Activated CD4-positive, alpha-beta memory T cell treated with anti-CD3 and anti-CD28 coated beads, Interleukin-2, amount 10 ng/mL, durations not matched to agents 7 days and 5 days (primary cell): ENCODE measurements around the gene TMEM235. TPM values are rescaled to one million over a fixed set of nuclear protein-coding genes. Genes with fewer than 3 reads are reported as not detected.

Source experiments
- CTCF ChIA-PET: fragments of 350-600 bp; sonication (Branson Sonifier 250); formaldehyde crosslinking; loops from one replicate; lab custom pipeline; 2021; ENCODE audit warnings: antibody characterized with exemption, inconsistent platforms; lab: Charles Lee
- POLR2A ChIA-PET: fragments of 350-600 bp; sonication (Branson Sonifier 250); formaldehyde crosslinking; loops from one replicate; lab custom pipeline; 2021; ENCODE audit warnings: antibody characterized with exemption; lab: Charles Lee
- DNase-seq: peaks from one replicate; pipeline ENCODE4 v3.0.0-alpha.2; 2020
- H3K27ac Mint-ChIP-seq: one replicate; pipeline ENCODE4 v1.8.0; 2021; ENCODE audit warnings: mild to moderate bottlenecking, mixed read lengths
- H3K27me3 Mint-ChIP-seq: one replicate; pipeline ENCODE4 v1.8.0; 2021; ENCODE audit warnings: mixed read lengths
- H3K36me3 Mint-ChIP-seq: one replicate; pipeline ENCODE4 v1.8.0; 2021; ENCODE audit warnings: low read depth, mixed read lengths
- H3K4me1 Mint-ChIP-seq: one replicate; pipeline ENCODE4 v1.8.0; 2021; ENCODE audit warnings: mixed read lengths
- H3K4me3 Mint-ChIP-seq: one replicate; pipeline ENCODE4 v1.8.0; 2021; ENCODE audit warnings: mild to moderate bottlenecking, mixed read lengths
- H3K9me3 Mint-ChIP-seq: one replicate; pipeline ENCODE4 v1.8.0; 2021; ENCODE audit warnings: mixed read lengths
- total RNA-seq, 2 experiments: library from RNA; stranded (reverse); gene quantifications; one replicate each; pipeline ENCODE4 v1.2.3, GENCODE V29; 2021

TMEM235 gene
- total RNA-seq, 2 experiments from 2014 or later: not detected

DNA sequence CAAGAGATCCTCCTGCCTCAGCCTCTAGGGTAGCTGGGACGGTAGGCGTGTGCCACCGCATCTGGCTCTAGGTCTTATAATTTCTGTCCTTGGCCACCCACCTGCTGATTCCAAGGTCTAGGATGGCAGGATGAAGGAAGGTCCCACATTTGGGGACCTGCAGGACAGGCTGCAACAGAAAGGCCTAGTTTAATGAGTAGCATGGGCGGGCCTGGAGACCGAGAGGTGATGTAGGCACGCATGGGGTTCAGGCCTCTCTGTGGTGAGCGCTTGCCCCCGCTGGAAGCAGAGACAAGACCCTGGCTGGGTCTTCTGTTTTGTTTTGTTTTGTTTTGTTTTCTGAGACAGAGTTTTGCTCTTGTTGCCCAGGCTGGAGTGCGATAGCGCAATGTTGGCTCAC lies 33.7 kb downstream of the TMEM235 start:
- DNase-seq: no peak
- H3K4me3 Mint-ChIP-seq: no peak overlapping the region
- H3K27me3 Mint-ChIP-seq: no peaks in the 10 kb centered on the region
- peaks cover 32% of the 10 kb centered on the region for H3K4me1 Mint-ChIP-seq
- ChIA-PET POLR2A (no interaction called here), CTCF (no interaction called here)
- H3K36me3 Mint-ChIP-seq: no peaks in the 10 kb centered on the region
- no peak overlapping the region for H3K27ac Mint-ChIP-seq
- H3K9me3 Mint-ChIP-seq: no peaks in the 10 kb centered on the region

DNA sequence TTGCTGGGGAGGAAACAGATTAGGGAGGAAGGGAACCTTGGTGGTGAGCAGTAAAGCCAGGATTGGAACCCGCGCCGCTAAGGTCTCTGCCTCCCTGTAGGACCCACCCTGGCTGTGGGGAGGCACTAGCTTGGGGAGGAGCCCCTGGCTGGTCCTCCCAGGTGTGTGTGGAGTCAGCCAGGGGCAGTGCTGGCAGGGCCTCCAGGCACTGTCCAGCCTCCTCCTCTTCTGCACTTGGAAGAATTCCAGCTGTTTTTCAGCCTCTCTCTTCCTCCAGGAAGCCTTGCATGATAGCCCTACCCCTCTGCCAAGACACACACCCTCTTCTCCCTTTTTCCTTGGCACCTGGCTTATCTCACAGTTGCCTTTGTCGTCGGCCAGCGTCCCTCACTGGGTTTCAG lies 34.8 kb downstream of the TMEM235 start:
- no peak for DNase-seq
- H3K27me3 Mint-ChIP-seq: peaks cover 3% of the 10 kb centered on the region
- peaks cover 33% of the 10 kb centered on the region for H3K4me1 Mint-ChIP-seq
- POLR2A ChIA-PET: no interaction called here
- CTCF ChIA-PET: no interaction called here
- H3K4me3 Mint-ChIP-seq: no peak overlapping the region
- H3K9me3 Mint-ChIP-seq: no peaks in the 10 kb centered on the region
- no peaks in the 10 kb centered on the region for H3K36me3 Mint-ChIP-seq
- no peak overlapping the region for H3K27ac Mint-ChIP-seq

DNA sequence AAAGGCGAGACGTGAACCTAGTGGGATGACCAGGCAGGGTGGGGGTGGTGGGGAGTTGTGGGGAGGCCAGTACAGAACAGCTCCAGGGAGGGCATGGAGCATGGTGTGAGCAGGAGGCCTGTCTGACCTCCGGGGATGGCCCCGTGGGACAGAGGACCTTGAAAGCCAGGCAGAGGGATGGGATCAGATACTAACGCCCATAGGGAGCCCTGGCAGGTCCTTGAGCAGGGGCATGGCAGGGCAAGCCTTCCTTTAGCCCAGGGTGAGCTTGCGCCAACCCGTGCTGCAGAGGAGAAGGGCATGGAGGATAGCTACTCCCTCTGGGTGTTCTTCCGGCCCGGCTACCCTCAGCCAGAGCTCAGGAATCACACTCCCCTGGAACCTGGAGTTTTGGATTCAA lies 35.3 kb downstream of the TMEM235 start:
- Mint-ChIP-seq H3K9me3 (no peaks in the 10 kb centered on the region), H3K36me3 (no peaks in the 10 kb centered on the region), H3K4me3 (no peak overlapping the region), H3K4me1 (peaks cover 36% of the 10 kb centered on the region), H3K27me3 (peaks cover 4% of the 10 kb centered on the region), H3K27ac (no peak overlapping the region)
- ChIA-PET POLR2A (no interaction called here), CTCF (no interaction called here)
- DNase-seq: no peak

DNA sequence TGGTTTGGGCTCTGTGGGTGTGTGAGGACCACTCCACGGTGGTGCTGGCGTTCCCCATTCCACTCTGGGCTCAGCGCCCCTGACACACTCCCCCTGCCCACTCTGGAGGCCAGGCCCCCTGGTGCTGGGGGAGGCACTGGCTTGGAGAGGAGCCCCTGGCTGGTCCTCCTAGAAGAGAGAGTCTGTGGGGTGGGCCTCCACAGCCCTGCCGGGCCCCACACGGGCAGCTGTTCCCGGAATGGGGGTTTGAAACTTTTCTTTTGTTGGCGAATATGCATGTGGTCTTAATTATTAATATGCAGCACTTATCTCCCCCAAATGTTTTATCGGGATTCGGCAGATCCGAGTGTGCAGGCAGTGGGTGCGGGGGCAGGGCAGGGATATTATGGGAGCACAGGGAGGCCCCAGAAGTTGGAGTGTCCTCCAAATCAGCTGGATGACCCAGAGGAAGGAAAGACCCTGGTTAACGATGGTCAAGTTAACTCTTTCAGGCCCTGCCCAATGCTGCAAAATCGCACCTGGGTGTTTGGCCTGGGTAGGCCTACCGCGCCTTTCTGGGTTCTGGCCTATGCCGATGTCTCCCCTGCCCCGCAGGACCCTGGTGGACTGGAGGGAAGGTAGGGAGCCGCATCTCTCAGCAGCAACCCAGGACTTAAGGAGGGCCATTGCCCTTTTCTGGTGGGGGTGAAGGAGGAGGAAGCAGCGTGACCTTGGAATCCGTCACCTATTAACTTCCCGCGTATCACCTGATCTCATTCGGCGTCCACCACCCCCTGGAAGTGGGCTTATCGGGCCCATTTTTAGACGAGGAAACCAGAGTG lies 36.0 kb downstream of the TMEM235 start:
- POLR2A ChIA-PET: no interaction called here
- H3K9me3 Mint-ChIP-seq: no peaks in the 10 kb centered on the region
- H3K4me3 Mint-ChIP-seq: no peak overlapping the region
- peaks cover 36% of the 10 kb centered on the region for H3K4me1 Mint-ChIP-seq
- peaks cover 6% of the 10 kb centered on the region for H3K27me3 Mint-ChIP-seq
- CTCF ChIA-PET: no interaction called here
- H3K27ac Mint-ChIP-seq: no peak overlapping the region
- no peak for DNase-seq
- no peaks in the 10 kb centered on the region for H3K36me3 Mint-ChIP-seq

DNA sequence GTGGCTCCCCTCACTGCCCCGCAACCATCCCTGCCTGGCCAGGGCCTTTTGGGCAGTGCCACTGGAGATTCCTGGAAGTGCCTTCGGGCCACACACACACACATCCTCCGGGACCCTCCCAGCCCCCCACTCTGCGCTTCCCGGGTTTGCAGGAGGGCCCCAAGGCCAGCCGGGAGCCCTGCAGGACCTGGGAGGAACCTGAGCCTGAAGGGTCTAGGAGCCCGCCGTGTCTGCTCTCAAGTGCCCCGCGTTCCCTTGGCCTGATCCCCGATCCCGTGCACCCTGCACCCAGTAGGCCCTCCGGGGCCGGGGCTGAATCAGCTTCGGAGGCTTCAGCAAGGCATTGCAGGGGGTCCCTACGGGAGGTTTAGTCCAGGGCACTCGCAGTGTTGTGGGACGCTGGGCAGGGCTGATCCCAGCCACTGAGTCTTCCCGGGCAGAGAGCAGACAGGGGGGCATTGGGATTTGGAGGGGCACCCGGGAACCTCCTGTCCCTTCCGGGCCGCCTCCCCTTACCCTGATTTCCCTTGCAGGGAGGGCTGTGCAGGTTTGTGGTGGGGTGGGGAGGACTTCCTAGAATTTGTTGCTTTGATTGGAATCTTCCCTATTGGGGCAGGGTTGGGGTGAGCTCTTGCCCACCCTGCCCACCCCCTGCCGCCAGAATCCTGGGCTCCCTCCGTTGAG lies 36.9 kb downstream of the TMEM235 start:
- ChIA-PET CTCF (no interaction called here), POLR2A (no interaction called here)
- Mint-ChIP-seq H3K4me3 (no peak overlapping the region), H3K4me1 (peaks cover 32% of the 10 kb centered on the region), H3K27me3 (peaks cover 6% of the 10 kb centered on the region), H3K27ac (no peak overlapping the region), H3K9me3 (no peaks in the 10 kb centered on the region), H3K36me3 (no peaks in the 10 kb centered on the region)
- DNase-seq: no peak

DNA sequence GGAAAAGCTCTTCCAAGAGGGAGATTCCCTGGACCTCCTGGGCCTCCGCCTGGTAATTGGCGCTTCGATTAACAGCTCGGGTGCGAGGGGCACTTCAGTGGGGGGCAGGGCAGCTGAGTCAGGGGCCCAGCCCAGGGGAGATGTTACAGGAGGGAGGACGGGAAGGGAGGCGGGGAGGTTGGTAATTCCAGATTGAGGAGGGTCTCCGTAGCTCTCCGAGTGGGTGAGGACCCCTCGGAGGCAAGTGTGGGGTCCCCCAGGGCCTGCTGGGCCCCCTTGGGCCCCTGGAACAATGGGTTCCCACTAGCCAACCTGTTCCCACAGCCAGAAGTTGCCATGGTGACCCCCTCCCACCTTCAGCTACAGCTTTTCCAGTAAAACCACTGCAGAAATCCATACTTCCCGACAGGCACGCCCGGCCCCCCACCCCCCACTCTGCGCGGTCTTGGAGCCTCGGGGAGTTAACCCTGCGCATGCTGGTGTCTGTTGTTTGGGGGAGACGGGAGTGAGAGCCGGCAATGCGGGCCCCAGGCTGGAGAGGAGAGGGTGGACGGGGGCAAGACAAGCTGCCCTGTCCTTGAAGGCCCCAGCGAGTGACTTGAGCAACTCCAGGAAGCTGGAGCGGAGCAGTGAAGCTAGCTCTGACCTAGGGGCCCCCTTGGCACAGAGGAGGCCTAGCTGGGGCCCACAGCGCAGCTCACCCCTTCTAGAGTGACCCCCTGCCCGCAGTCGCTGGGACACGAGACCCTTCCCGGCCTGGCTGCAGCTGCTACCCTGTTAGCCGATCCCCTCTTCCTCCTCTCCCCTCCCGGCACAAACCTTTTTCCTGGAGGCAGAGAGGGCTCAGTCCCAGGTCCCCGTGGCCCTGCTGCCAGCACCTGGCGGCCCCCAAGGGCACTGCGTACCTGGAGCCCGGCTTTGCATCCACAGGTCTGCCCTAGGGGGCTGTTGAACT lies 37.8 kb downstream of the TMEM235 start:
- ChIA-PET CTCF (no interaction called here), POLR2A (no interaction called here)
- no peak for DNase-seq
- Mint-ChIP-seq H3K27ac (no peak overlapping the region), H3K4me3 (no peak overlapping the region), H3K27me3 (peaks cover 6% of the 10 kb centered on the region), H3K9me3 (no peaks in the 10 kb centered on the region), H3K4me1 (peaks cover 27% of the 10 kb centered on the region), H3K36me3 (no peaks in the 10 kb centered on the region)

DNA sequence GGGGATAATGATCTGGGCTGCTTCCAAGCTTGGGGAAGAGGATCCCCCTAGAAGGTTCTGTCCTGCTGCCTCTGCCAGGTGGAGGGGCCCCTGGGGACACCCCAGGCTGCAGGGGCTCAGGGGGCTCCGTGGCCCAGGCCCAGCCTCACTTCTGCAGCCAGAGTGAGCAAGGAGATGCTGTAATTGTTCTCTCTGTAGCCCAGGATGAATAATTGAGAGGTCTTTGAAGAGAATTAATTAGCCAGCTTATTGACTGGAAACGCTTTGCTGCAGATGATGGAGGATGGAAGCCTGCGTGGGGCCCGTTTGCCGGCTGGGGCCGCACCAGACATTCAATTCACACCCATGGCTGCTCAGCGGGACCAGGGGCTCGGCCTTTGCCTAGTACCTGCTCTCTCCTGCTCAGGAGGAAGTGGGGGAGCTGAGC lies 38.5 kb downstream of the TMEM235 start:
- POLR2A ChIA-PET: no interaction called here
- peaks cover 23% of the 10 kb centered on the region for H3K4me1 Mint-ChIP-seq
- CTCF ChIA-PET: no interaction called here
- H3K36me3 Mint-ChIP-seq: no peaks in the 10 kb centered on the region
- DNase-seq: no peak
- H3K4me3 Mint-ChIP-seq: no peak overlapping the region
- H3K27ac Mint-ChIP-seq: no peak overlapping the region
- no peaks in the 10 kb centered on the region for H3K9me3 Mint-ChIP-seq
- H3K27me3 Mint-ChIP-seq: peaks cover 6% of the 10 kb centered on the region

DNA sequence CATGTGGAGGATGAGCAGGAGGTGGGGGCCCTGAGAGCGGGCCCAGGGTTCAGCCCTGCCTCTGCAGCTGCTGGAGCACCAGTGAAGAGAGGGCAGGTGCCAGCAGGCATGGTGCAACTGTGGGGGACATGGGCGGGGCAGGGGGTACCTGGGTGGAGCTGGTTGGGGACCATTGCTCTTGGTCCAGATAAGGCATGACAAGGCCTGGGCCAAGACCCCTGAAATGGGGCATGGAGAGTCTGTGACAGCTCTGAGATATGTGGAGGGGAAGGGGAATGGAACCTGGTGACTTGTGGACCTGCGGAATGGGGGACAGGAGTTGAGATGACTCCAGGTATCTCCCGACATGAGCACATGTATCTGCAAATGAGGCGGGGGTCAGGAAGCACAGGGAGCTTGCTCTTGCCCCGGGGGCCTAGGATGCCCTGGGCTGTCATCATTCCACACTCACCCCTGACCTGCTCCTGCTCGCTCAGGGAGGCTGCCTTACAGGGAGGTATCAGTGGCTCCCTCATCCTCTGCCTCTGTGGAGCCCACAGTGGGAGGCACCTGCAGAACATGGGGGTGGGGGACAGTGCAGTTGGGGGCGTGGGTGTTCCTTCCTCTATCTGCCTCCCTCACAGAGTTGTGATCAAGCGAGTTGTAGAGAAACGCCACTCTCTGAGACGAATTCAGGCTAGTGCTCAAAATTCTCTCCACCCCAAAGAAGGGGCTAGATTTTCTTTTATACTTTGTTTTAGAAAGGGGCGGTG lies 40.2 kb downstream of the TMEM235 start:
- no peak for DNase-seq
- POLR2A ChIA-PET: interaction anchor here (0.5 to 1.4 kb wide), 5 partner anchors 13 to 313 kb away, joined by 3 to 5 read pairs (median 3); partner anchors contain the start of gene TNRC6C
- CTCF ChIA-PET: no interaction called here
- no peak overlapping the region for H3K27ac Mint-ChIP-seq
- H3K36me3 Mint-ChIP-seq: peaks cover 2% of the 10 kb centered on the region
- H3K27me3 Mint-ChIP-seq: peaks cover 8% of the 10 kb centered on the region
- H3K4me1 Mint-ChIP-seq: peaks cover 34% of the 10 kb centered on the region
- H3K9me3 Mint-ChIP-seq: no peaks in the 10 kb centered on the region
- no peak overlapping the region for H3K4me3 Mint-ChIP-seq

DNA sequence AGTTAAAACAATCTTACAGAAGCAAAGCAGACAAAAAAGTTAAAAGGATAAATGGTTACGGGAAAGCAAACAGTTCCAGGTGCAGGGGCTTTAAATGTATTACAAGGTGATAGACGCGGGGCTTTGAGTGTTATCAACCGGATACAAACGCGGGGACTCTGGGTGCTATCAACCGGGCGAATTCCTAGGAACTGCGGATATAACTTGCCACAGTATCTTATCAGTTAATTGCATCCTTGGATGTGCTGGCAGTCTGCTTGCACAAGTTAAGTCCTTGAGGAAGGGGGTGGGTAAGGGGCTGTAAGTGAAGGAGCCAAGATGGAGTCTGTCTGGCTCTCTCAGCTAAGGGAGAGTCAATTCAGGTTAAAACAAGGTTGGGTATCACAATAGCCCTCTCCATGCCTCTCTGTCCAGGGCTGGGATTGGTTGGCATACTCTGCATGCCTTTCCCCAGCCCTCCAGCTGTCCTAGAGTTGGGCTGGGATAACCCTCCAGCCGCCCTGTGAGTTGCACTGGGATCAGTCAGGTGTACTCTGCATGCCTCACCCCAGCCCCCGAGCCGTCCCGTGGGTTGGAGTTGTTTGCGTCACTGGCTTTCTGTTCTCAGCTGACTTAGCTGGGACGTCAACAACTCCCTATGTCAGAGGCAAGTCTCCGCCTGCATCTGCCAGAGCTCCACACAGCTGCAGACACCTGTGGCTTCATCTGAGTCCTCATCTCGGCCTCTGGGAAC lies 40.9 kb downstream of the TMEM235 start:
- ChIA-PET POLR2A (interaction anchor here (1.0 to 2.4 kb wide), 3 partner anchors 9 to 314 kb away, joined by 3 to 9 read pairs (median 4); partner anchors contain the start of gene TNRC6C), CTCF (interaction anchor here (0.7 kb wide), 1 partner anchor 150 kb away, joined by 3 read pairs; no protein-coding TSS in a partner anchor)
- Mint-ChIP-seq H3K36me3 (peaks cover 2% of the 10 kb centered on the region), H3K27me3 (peaks cover 8% of the 10 kb centered on the region), H3K27ac (no peak overlapping the region), H3K4me1 (peaks cover 35% of the 10 kb centered on the region), H3K4me3 (no peak overlapping the region), H3K9me3 (no peaks in the 10 kb centered on the region)
- peak; percentile 60 for DNase-seq

DNA sequence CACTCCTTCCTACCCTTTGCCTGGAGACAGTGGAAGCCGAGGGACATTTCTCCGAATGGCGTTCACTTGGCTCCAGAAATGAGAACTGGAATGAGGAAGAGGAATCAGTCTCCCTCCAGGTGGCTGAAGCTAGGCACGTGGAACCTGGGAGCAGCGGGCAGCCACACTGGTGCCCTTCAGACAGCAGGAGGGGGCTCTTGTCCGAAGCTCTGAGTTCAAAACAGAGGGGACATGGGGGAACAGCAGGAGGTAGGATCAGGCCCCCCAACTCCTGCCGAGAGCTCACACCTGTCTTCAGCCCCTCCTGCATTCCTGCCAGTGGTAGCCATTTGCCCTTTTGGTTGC lies 41.5 kb downstream of the TMEM235 start:
- ChIA-PET POLR2A (interaction anchor here (2.4 kb wide), 1 partner anchor 10 kb away, joined by 9 read pairs; no protein-coding TSS in a partner anchor), CTCF (interaction anchor here (0.7 kb wide), 1 partner anchor 150 kb away, joined by 3 read pairs; no protein-coding TSS in a partner anchor)
- H3K4me3 Mint-ChIP-seq: no peak overlapping the region
- H3K4me1 Mint-ChIP-seq: peaks cover 36% of the 10 kb centered on the region
- H3K36me3 Mint-ChIP-seq: peaks cover 2% of the 10 kb centered on the region
- peaks cover 8% of the 10 kb centered on the region for H3K27me3 Mint-ChIP-seq
- no peak for DNase-seq
- H3K27ac Mint-ChIP-seq: no peak overlapping the region
- H3K9me3 Mint-ChIP-seq: no peaks in the 10 kb centered on the region

DNA sequence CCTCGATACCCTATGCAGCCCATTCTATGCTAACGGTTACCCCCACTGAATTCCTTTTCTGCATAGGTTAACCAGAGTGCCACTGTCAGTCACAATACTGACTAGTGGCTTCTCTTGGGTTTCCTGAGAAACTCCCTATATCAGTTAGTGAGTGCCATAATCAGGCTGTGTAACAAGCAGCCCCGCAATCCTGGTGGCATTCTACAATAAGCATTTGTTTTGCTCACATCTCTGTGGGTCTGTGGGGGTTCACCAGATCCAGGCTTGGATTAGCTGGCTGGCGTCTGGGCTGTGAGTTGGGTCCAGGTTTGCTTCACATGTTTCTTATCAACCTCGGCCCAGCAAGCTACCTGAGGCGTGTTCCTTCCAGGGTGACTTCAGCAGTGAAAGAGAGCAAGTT lies 42.4 kb downstream of the TMEM235 start:
- no peaks in the 10 kb centered on the region for H3K9me3 Mint-ChIP-seq
- CTCF ChIA-PET: interaction anchor here (0.7 kb wide), 1 partner anchor 44 kb away, joined by 3 read pairs; no protein-coding TSS in a partner anchor
- POLR2A ChIA-PET: interaction anchor here (2.4 kb wide), 1 partner anchor 11 kb away, joined by 9 read pairs; no protein-coding TSS in a partner anchor

More for the DNA sequence above, 42.4 kb downstream of the TMEM235 start:
- Mint-ChIP-seq H3K27ac (no peak overlapping the region), H3K27me3 (peaks cover 8% of the 10 kb centered on the region), H3K36me3 (peaks cover 2% of the 10 kb centered on the region), H3K4me3 (no peak overlapping the region), H3K4me1 (peaks cover 41% of the 10 kb centered on the region)
- DNase-seq: no peak
